Stimulated activated CD4-positive, alpha-beta T cell treated with anti-CD3 and anti-CD28 coated beads, TNF-alpha, amount 100 ng/mL, for 1 hour (primary cell): Measurements from ENCODE around the gene DOHH.
"Not testable (repeated sequence)": the region's sequence is repeated elsewhere in the genome, so short reads cannot be mapped to it uniquely, and the experiment has no call there.

Experiments
- DNase-seq, 3 donors: peaks; one replicate each; pipeline ENCODE4 v3.0.0-alpha.2; 2020; ENCODE audit warnings: low read depth in 3 of 3, low spot score in 1 of 3

The DOHH gene

DNA sequence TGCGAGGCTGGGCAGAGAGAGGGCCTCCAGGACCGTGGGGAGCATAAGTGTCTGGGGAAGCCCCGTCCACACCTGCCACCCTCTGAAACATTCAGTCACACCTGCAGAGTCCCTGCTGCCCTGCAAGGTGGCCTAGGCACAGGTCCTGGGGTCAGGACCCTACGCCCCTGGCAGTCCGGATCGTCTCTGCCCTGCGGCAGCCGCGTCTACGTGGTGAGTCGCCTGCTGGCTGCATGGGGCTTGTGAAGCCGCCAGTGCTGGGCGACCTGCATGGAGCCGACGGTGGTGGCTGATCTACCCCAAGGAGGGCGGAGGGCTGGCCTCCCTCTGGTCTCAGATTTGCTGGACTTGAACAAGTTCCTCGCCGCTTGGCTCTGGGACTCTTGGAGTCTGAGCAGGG is 18.7 kb upstream of the DOHH start:
- DNase-seq = no peak

DNA sequence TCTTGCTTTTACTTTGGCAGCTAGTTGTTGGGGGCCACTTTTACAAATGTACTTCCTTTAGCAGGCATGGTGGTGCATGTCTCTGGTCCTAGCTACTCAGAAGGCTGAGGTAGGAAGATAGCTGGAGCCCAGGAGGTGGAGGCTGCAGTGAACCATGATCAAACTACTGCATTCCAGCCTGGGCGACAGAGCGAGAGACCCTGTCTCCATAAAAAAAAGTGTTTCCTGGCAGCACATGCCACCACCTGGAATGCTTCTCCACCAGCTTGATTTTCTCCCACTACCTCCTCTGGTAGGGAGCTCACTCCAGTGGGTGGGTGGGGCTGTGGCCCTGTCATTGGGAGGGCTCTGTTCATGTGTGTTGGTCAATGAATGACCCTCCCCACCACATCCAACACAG is 18.2 kb upstream of the DOHH start:
- no peak for DNase-seq

DNA sequence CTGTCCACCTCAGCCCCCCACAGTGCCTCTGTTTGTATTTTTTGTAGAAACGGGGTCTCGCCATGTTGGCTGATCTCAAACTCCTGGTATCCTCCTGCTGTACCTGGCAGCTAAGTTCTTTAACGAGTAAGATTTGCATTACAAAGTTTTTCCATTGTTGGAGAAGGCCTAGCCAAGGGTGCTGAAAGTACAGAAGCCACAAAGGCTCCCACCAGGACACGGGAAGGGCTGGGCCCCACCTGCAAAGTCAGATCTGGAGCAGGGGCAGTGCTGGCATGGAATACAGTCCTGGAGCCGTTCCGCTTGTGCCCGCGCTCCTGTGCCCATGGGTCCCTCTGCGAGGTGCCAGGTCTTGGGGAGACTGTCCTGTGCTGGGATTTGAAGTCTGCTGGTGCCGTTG is 17.8 kb upstream of the DOHH start:
- no peak for DNase-seq

DNA sequence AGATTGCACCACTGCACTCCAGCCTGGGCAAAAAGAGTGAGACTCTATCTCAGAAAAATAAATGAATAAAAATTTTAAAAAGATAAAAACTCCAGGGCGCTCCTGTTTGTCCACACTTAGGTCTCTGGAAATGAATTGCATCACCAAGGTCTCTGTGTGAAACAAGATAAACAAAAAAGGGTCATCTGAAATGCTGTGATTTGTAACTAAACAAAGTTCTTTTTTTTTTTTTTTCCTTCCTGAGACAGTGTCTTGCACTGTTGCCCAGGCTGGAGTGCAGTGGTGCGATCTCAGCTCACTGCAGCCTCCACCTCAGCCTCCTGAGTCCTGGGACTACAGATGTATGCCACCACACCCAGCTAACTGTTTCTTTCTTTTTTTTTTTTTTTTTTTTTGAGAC is 17.2 kb upstream of the DOHH start:
- no peak for DNase-seq

DNA sequence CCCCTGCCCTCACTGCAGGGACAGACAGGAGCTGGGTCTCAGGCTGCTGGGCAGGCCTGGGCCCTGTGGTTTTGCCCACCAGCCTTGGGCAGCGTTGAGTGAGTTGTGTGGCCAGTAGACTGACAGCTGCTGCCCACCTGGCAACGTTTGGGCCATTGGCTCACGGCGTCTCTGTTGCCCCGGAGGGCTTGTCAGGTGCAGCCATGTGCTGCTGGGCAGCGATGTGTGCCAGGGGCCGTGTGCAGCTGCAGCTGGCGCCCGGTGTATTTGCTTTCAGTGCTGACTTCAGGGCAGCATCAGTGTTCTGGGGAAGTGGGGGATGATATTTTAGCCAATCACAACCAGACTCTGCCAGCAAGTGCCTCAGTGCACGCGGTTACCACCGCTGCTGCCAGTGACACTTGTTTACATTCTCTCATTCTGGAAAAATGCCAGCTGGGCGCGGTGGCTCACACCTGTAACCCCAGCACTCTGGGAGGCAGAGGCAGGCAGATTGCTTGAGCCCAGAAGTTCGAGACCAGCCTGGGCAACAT is 16.3 kb upstream of the DOHH start:
- DNase-seq = no peak

DNA sequence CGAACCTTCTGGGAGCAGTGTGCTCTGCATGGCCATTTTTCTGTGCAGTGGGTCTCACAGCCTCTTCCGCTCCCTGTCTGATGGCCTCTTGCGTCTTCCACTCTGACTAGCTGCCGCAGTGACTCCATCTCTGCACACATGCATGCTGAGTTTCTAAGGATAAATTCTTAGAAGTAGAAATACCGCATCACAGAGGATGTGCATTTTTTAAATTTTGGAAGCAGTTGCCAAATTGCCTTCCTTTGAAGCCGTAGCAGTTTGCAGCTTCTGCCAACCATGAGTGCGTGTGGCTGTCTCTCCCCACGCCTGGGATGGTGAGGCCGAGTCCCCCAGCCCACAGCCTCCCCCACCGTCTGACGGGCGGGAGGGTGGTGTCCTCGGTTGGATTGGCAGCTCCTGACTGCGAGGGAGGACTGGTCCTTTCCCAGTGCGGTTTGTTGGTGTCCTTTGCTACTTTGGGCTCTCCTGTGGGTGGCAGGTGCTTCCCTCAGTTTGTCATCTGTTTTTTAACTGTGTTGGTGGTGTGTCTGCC is 15.5 kb upstream of the DOHH start:
- no peak for DNase-seq

DNA sequence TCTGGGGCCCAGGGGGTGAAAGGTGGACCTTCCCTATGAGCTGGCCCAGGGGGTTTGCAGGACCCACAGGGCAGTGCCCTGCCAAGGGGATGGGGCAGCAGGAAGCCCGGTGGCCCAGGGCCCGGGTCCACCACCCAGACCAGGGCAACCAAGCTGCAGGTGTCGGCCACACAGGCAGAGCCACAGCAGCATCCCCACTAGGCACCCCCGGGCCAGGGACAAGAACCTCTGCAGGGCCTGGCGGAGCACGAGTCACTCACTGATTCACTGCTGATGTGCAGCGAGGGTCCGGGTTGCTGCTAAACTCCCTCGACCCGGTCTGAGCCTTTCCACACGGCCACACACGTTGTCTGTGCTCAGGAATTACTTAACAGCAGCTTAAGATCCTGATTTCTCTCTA is 14.5 kb upstream of the DOHH start:
- no peak for DNase-seq

DNA sequence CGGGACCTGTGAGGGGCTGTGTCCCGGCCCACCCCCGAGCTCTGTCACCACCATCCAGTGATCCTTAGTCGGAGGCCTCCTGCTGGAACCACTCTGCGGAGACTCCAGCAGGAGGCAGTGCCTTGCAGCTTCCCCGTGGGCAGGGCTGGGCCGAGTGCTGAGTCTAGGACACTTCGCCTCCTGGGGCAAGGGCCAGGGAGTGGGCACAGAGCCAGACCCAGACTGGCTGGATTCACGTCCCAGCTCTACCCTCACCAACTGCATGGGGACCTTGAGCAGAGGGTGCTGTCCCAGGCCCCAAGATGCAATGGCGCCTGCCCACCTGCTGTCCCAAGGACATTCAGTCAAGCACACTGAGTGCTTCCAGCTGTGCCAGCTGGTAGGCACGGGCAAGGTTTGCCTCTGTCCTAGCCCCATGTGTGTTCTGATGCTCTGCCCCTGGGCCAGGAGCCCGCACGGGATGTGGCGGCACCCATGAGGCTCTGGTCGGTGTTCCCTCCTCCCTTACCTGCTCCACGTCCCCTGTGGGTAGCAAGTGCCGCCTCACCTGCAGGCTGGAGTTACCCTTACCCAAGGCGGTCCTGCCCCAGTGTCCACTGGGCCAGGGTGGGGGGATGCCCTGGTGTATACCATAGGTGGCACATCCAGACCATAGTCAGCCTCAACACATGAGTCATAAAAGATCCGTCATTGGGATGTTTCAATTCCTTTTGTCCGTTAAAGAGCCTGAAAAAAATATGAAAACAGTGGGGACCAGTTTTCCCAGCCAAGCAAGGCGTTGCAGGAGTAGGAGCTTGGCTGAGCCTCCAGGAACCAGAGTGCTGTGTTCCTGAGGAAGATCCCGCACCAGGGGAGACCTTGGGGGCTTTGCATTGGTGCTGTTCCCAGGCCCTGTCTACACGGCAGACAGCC is 13.0 kb upstream of the DOHH start:
- no peak for DNase-seq

DNA sequence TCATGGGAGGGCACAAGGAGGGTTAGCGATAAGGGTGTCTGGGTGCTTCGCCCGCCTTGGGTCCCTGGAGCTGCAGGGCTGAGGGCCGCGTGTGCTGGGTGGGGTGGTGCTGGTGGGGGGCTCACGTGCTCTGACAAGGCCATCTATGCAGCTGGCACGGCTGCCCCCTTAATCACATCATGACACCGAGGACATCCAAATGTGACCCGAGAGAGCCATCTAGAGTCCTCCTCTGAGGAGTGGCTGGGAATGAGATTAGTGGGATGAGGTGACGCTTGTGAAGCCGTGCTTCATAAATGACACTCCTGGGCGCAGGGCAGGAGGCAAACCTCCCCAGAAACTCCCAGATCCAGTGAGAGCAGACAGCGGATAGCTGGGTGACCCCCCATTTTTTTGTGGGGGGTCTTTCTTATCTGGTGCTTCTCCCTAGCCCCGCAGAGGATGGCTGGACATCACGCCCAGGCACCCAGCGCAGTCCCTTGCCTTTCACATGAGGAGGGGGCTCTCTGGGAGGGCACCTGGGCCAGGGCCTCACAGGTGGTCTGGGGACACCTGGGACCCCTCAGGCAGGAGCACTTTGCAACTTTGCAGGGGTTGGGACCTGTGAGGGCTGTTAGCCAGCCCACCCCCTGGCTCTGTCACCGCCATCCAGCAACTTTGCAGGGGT is 12.2 kb upstream of the DOHH start:
- DNase-seq = no peak

DNA sequence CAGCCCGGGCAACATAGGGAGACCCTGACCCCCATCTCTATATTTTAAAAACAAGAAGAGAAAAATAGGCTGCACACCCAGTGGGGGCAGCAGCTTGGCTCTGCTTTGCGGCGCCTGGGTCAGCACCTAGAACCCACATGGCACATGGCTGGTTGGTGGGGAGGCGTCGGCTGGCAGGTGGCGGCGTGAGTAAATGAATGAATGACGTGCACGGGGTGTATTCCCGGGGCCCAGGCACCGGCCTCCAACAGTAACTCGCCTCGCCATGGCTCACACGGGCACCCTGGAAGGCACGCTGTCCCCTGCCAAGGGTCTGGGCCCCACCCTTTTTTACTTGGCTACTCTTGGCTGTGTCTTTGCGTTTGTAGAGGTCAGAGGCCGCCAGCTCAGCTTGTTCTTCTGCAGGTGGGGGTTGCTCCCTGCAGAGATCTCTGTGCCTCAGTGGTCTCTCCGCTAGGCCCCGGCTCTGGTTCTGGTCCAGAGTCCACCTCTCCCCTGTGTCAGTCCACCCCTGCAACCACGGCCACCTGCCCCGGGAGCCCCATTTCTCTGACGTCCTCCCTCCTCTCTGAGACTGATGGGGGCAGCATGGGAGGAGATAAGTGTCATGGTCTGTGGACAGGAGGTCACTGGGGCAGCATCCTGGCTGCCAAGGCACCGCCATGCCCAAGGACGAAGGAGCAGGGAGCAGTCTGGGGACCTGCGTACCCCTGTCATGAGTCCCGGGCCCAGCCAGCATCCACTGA is 11.2 kb upstream of the DOHH start:
- no peak for DNase-seq

DNA sequence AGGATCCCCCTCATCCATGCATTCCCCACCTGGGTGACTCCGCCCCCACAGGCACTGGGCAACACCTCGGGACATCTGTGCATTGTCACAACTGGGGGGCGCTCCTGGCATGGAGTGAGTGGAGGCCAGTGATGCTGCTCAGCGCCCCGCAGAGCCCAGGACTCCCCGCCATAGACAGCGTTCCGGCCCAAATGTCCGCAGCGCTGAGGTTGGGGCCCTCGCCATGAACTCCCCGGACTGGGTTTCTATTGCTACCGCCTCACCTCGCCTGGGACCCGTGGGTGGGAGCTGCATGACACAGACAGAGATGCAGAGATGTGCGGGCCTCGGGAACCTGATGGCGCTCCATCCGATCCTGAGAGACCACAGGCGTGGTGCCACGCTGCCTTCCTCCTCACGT is 10.3 kb upstream of the DOHH start:
- no peak for DNase-seq

DNA sequence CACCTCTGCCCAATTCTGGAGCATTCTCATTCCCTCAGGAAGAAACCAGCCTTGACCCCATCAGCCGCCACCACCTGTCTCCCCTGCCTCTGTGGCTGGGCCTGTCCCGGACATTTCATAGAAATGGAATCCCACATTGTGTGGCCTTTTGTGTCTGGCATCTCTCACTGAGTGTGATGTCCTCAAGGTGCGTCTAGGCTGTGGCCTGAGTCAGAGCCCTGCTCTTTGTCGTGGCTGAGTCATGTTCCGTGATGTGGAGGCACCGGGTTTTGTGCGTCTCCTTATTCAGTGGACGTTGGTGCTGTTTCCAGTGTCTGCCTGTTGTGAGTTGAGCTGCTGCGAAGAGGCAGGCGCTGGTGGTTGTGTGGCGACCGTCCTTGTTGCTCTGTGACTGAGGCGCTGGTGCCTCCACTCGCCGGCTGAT is 9.1 kb upstream of the DOHH start:
- DNase-seq = no peak

DNA sequence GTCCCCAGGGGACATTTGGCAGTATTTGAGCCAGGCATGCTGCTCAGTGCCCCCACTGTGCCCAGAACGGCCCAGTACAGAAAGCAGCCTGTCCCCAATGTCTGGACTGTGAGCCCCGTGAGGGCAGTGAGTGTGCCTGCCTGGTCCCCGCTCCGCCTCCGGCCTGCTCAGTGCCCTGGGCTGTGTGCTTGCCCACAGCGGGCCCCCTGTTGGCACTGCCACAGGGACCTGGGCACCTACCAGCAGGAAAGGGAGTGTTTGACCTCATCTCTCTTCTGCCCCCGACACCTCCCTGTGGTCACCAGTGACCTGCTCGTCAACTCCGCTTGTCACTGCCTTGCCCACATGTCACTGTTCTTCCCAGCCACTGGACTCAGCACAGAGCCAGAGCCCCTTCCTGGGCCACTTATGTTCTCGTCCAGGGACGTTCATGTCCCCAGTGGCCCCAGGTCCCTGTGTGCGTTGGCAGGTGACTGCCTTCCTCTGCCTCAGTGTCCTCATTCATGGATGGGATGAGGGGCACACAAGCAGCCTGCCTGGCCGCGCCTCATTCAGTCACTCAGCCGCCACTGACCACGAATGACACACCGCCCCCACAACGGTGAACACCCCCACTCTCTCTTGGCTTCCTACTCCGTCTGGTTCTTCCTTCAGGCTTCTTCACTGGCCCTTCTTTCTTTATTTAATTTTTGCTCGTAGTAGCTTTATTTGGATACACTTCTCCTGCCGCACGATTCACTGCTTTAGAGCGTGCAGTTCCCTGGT is 8.5 kb upstream of the DOHH start:
- DNase-seq = no peak

DNA sequence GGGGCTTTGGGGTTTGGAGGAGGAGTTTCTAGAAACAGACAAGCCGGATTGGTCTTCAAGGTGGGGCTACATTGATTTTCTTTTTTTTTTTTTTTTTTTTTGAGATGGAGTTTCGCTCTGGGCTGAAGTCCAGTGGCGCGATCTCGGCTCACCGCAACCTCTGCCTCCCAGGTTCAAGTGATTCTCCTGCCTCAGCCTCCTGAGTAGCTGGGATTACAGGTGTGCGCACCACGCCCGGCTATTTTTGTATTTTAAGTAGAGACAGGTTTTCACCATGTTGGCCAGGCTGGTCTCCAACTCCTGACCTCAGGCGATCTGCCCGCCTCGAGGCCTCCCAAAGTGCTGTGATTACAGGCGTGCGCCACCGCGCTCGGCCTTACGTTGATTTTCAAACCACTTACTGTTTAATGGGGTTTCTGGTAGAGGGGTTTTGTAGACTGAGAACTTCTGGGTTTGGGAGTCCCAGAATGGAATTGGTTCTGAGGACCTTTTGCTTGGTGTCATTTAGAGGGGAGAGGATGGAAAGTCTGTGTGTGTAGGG is 7.7 kb upstream of the DOHH start:
- not testable (repeated sequence) for DNase-seq

DNA sequence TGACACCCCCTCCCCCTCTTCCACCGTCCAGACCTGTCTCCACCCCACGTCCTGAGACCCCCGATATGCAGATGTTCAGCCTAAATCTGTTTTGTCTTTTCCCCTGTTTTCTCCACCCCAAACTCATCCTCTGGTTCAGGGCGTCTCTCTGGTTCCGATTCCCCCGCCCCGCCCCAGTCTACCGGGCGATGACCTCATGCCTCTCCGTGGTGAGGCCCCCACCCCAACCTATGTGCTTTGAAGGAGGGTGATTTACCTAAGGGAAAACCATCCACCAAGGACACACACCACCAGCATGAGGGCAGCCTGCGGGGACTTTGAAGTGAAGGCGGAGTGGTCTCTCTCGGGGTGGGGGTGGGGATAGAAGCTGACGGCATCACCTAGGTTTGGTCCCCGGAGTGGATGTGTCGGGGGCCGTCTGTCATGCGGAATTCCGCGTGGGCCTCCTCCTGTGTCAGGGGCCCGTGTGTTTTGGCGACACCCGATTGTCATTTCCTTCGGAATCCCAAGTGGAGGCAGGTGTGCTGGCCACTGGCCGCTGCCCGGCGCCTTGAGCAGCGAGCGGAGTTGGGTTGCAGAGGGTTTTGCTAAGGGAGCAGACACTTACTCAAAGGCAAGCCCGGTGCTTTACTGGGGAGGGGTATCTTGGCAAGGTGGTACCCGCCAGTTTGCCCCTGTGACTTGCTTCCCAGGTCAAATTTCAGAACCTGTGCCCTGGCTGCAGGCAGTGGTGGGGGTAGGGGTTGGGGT is 7.1 kb upstream of the DOHH start:
- peak in 1 of 3 donors; percentile 25 for DNase-seq

DNA sequence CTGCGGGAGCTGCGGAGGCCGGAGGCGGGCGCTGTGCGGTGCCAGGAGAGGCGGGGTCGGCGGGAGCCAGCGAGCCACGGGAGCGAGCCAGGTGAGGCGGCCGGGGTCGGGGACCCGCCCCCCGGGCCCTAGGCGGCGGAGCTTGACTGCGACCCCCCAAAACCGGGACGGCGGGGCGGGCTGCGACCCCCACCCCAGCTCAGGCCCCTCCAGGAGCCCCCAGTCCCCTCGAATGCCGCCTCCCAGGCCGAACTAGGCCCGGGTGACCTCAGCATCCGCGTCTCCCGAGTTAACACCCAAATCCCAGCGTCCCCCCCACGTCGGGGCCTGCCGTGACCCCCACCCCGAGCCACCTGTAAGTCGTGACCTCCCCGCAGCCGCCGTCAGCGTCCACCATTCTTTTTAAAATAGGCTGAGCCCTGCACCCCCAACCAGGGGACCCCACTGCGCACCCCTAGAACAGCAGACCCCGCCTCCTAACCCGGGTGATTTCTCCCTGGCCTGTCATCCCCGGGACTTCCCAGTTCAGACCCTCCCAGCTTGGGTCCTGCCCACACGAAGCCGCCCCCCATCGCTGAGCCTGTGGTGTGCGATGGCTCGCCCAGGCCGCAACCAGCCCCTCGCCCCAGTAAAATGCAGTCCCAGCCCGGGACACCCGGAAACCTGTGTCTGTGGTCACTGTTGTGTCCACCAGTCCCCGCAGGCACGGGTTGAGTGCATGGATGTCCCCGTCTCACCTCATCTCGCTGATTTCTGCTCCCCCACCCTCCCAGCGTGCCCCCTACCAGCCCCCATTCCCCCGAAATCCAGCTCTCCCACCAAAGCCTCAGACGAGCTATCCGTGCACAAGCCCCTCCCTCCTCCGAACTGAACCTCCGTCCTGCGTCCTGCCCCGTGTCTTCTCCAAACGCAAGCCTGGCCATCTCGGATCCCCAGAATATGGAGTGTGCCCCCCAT is 6.2 kb upstream of the DOHH start:
- no peak for DNase-seq

DNA sequence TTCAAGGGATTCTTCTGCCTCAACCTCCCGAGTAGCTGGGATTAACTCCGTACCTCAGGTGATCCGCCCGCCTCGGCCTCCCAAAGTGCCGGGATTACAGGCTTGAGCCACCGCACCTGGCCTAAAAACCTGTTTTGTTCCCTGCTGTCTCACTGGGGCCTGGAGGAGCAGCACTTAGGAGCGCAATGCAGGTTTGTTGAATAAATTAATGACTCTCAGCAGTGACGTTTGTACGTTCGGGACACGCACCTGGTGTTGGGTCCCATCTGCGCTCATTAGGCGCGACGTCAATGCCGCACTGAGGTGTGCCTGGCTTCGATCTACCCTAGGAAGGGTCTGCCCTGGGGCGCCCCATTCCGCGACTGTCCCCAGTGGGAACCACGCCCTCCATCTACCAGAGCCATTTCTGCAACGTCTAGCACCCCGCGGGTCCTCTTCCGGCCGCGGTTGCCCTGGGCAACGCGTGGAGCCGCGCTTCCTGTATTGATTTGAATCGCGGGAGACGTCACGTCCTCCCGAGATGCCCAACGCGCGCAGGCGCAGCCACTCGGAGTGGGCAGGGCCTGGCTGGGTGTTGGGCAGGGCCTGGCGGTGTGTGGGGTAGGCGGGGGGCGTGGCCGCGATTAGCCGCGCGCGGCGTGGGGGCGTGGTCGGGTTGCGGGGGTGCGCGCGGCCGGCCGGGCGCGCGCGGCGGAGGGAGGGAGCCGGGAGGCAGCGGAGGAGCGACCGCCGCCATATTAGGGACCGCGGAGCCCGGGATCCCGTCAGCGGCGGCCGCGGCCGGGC is 5.3 kb upstream of the DOHH start, which contains the start of gene FZR1:
FZR1 (plus strand) TSS at position 714 of the 786 bp plus-strand sequence. CDS start 16,679 bp downstream, outside the sequence.
- peak; percentile 99 to 100 (median 100) for DNase-seq

DNA sequence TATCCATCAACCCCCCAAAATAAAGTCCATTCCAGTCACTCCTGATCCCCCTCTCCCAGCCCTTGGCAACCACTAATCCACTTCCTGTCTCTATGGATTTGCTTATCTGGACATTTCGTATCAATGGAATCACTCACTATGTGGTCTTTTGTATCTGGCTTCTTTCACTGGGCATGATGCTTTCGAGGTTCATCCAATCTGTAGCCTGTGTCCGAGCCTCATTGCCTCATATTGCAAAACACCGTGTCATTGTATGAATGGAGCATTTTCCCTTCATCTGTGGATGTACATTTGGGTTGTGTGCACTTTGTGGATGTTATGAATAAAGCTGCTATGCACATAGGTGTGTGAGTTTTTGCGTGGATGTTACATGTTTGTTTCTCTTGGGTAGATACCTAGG is 4.3 kb upstream of the DOHH start:
- no peak for DNase-seq
